Tibial nerve (tissue), 3 donors: ENCODE measurements around the gene FAAH.

Experiments used
- POLR2A ChIP-seq, 2 donors: fragments of 450-650 bp; IDR thresholded peaks; one replicate each; pipeline ENCODE4 v1.6.1; 2017; ENCODE audit warnings: antibody characterized with exemption in 2 of 2, mild to moderate bottlenecking in 2 of 2, moderate library complexity in 2 of 2
- TF ChIP-seq, protein P1 (sequence below), 5 experiments: fragments of 200-600 bp in 3 of 5; fragments of 450-650 bp in 2 of 5; sonication (generic) in 3 of 5; IDR thresholded peaks; one replicate each; pipeline ENCODE4 v1.5.1; 2016 to 2019; ENCODE audit warnings: antibody characterized with exemption in 5 of 5, mild to moderate bottlenecking in 3 of 5, moderate library complexity in 2 of 5

DNA sequence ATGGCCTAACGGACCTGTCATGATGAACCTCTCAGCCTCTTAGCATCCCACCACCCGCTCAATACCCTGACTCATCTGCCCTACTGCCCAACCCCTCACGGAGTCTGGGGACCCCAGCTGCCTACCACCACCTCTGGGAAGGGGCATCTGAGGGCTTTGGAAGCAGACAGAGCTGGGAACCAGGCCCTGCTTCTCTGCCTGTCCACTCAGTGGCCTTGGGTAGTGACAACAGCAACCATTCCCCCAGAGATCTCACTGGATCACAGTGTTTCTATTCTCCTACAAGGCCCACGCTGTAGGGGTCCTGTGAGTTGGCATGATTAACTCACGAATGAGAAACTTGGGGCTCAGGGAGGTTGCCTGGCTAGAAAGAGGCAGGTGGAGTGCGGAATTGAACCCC lies 63.1 kb downstream of the FAAH start:
- TF ChIP-seq, protein P1, sequence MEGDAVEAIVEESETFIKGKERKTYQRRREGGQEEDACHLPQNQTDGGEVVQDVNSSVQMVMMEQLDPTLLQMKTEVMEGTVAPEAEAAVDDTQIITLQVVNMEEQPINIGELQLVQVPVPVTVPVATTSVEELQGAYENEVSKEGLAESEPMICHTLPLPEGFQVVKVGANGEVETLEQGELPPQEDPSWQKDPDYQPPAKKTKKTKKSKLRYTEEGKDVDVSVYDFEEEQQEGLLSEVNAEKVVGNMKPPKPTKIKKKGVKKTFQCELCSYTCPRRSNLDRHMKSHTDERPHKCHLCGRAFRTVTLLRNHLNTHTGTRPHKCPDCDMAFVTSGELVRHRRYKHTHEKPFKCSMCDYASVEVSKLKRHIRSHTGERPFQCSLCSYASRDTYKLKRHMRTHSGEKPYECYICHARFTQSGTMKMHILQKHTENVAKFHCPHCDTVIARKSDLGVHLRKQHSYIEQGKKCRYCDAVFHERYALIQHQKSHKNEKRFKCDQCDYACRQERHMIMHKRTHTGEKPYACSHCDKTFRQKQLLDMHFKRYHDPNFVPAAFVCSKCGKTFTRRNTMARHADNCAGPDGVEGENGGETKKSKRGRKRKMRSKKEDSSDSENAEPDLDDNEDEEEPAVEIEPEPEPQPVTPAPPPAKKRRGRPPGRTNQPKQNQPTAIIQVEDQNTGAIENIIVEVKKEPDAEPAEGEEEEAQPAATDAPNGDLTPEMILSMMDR (IDR thresholded peaks at IDR 0.05), result no peak
- no peak for TF ChIP-seq POLR2A (IDR thresholded peaks at IDR 0.05)
